ENCODE measurements around the gene YPEL1. TPM values are rescaled to one million over a fixed set of nuclear protein-coding genes. Genes with fewer than 3 reads are reported as not detected.
"Not testable (repeated sequence)": the region's sequence is repeated elsewhere in the genome, so short reads cannot be mapped to it uniquely, and the experiment has no call there.

The YPEL1 gene
- polyA plus RNA-seq, 2 donors: 0.96 to 1.3 TPM

GRCh38 chr22:21697021-21697771, 38.4 kb downstream of the YPEL1 start:
- 92 to 93% methylated on average over 16 of the region's 16 CpGs for WGBS, 2 donors
- peaks cover 24 to 48% of the 10 kb centered on the region in 2 donors for H3K36me3 ChIP-seq (ENCODE audit: control insufficient read depth in 2 of 2, insufficient read depth in 2 of 2, low read length in 1 of 2)
- H3K27ac ChIP-seq (ENCODE audit: low read depth in 2 of 2, low read length in 1 of 2): peak overlapping the region; percentile 32 to 34
- no peaks in the 10 kb centered on the region for H3K27me3 ChIP-seq (ENCODE audit: control insufficient read depth in 1 of 2, insufficient read depth in 2 of 2, low read length in 2 of 2)
- no peak overlapping the region for H3K4me3 ChIP-seq (ENCODE audit: low read depth in 1 of 2, low read length in 2 of 2)
- H3K4me1 ChIP-seq (ENCODE audit: control insufficient read depth in 2 of 2, insufficient read depth in 2 of 2, low read length in 1 of 2): no peaks in the 10 kb centered on the region
- no peaks in the 10 kb centered on the region for H3K9me3 ChIP-seq (ENCODE audit: control insufficient read depth in 2 of 2, insufficient read depth in 1 of 2, low read depth in 1 of 2, low read length in 1 of 2)

- H3K4me1 ChIP-seq (ENCODE audit: control insufficient read depth in 2 of 2, insufficient read depth in 2 of 2, low read length in 1 of 2): no peaks in the 10 kb centered on the region
- no peak overlapping the region for H3K27ac ChIP-seq (ENCODE audit: low read depth in 2 of 2, low read length in 1 of 2)
- no peaks in the 10 kb centered on the region for H3K27me3 ChIP-seq (ENCODE audit: control insufficient read depth in 1 of 2, insufficient read depth in 2 of 2, low read length in 2 of 2)
- WGBS, 2 donors: 93 to 94% methylated on average over 6 of the region's 6 CpGs
- H3K9me3 ChIP-seq (ENCODE audit: control insufficient read depth in 2 of 2, insufficient read depth in 1 of 2, low read depth in 1 of 2, low read length in 1 of 2): no peaks in the 10 kb centered on the region
- H3K36me3 ChIP-seq (ENCODE audit: control insufficient read depth in 2 of 2, insufficient read depth in 2 of 2, low read length in 1 of 2): peaks cover 27 to 52% of the 10 kb centered on the region in 2 donors
- no peak overlapping the region for H3K4me3 ChIP-seq (ENCODE audit: low read depth in 1 of 2, low read length in 2 of 2)
Observed at GRCh38 chr22:21696115-21696514, 39.5 kb downstream of the YPEL1 start.

- no peaks in the 10 kb centered on the region for H3K9me3 ChIP-seq (ENCODE audit: control insufficient read depth in 2 of 2, insufficient read depth in 1 of 2, low read depth in 1 of 2, low read length in 1 of 2)
- H3K36me3 ChIP-seq (ENCODE audit: control insufficient read depth in 2 of 2, insufficient read depth in 2 of 2, low read length in 1 of 2): peaks cover 27 to 52% of the 10 kb centered on the region in 2 donors
- no peak overlapping the region for H3K27ac ChIP-seq (ENCODE audit: low read depth in 2 of 2, low read length in 1 of 2)
- no peak overlapping the region for H3K4me3 ChIP-seq (ENCODE audit: low read depth in 1 of 2, low read length in 2 of 2)
- H3K4me1 ChIP-seq (ENCODE audit: control insufficient read depth in 2 of 2, insufficient read depth in 2 of 2, low read length in 1 of 2): no peaks in the 10 kb centered on the region
- H3K27me3 ChIP-seq (ENCODE audit: control insufficient read depth in 1 of 2, insufficient read depth in 2 of 2, low read length in 2 of 2): no peaks in the 10 kb centered on the region
- WGBS, 2 donors: 83 to 94% methylated on average over 6 of the region's 6 CpGs
Observed at GRCh38 chr22:21695430-21696085, 40.0 kb downstream of the YPEL1 start.

GRCh38 chr22:21694795-21695429, 40.7 kb downstream of the YPEL1 start:
- peaks cover 27 to 55% of the 10 kb centered on the region in 2 donors for H3K36me3 ChIP-seq (ENCODE audit: control insufficient read depth in 2 of 2, insufficient read depth in 2 of 2, low read length in 1 of 2)
- H3K27ac ChIP-seq (ENCODE audit: low read depth in 2 of 2, low read length in 1 of 2): no peak overlapping the region
- no peak overlapping the region for H3K4me3 ChIP-seq (ENCODE audit: low read depth in 1 of 2, low read length in 2 of 2)
- H3K27me3 ChIP-seq (ENCODE audit: control insufficient read depth in 1 of 2, insufficient read depth in 2 of 2, low read length in 2 of 2): no peaks in the 10 kb centered on the region
- H3K9me3 ChIP-seq (ENCODE audit: control insufficient read depth in 2 of 2, insufficient read depth in 1 of 2, low read depth in 1 of 2, low read length in 1 of 2): no peaks in the 10 kb centered on the region
- 81 to 86% methylated on average over 20 of the region's 20 CpGs for WGBS, 2 donors
- no peaks in the 10 kb centered on the region for H3K4me1 ChIP-seq (ENCODE audit: control insufficient read depth in 2 of 2, insufficient read depth in 2 of 2, low read length in 1 of 2)

- 86 to 88% methylated on average over 14 of the region's 14 CpGs for WGBS, 2 donors
- no peaks in the 10 kb centered on the region for H3K27me3 ChIP-seq (ENCODE audit: control insufficient read depth in 1 of 2, insufficient read depth in 2 of 2, low read length in 2 of 2)
- H3K9me3 ChIP-seq (ENCODE audit: control insufficient read depth in 2 of 2, insufficient read depth in 1 of 2, low read depth in 1 of 2, low read length in 1 of 2): no peaks in the 10 kb centered on the region
- H3K4me1 ChIP-seq (ENCODE audit: control insufficient read depth in 2 of 2, insufficient read depth in 2 of 2, low read length in 1 of 2): no peaks in the 10 kb centered on the region
- H3K36me3 ChIP-seq (ENCODE audit: control insufficient read depth in 2 of 2, insufficient read depth in 2 of 2, low read length in 1 of 2): peaks cover 27 to 56% of the 10 kb centered on the region in 2 donors
- H3K4me3 ChIP-seq (ENCODE audit: low read depth in 1 of 2, low read length in 2 of 2): no peak overlapping the region
- H3K27ac ChIP-seq (ENCODE audit: low read depth in 2 of 2, low read length in 1 of 2): no peak overlapping the region
Observed at GRCh38 chr22:21694394-21694793, 41.2 kb downstream of the YPEL1 start.

- no peaks in the 10 kb centered on the region for H3K9me3 ChIP-seq (ENCODE audit: control insufficient read depth in 2 of 2, insufficient read depth in 1 of 2, low read depth in 1 of 2, low read length in 1 of 2)
- no peak overlapping the region for H3K4me3 ChIP-seq (ENCODE audit: low read depth in 1 of 2, low read length in 2 of 2)
- no peak overlapping the region for H3K27ac ChIP-seq (ENCODE audit: low read depth in 2 of 2, low read length in 1 of 2)
- WGBS, 2 donors: 94 to 95% methylated on average over 13 of the region's 13 CpGs
- no peaks in the 10 kb centered on the region for H3K27me3 ChIP-seq (ENCODE audit: control insufficient read depth in 1 of 2, insufficient read depth in 2 of 2, low read length in 2 of 2)
- peaks cover 27 to 57% of the 10 kb centered on the region in 2 donors for H3K36me3 ChIP-seq (ENCODE audit: control insufficient read depth in 2 of 2, insufficient read depth in 2 of 2, low read length in 1 of 2)
- no peaks in the 10 kb centered on the region for H3K4me1 ChIP-seq (ENCODE audit: control insufficient read depth in 2 of 2, insufficient read depth in 2 of 2, low read length in 1 of 2)
Observed at GRCh38 chr22:21693999-21694341, 41.6 kb downstream of the YPEL1 start.

GRCh38 chr22:21693333-21693998, 42.1 kb downstream of the YPEL1 start:
- Histone ChIP-seq H3K4me1 (ENCODE audit: control insufficient read depth in 2 of 2, insufficient read depth in 2 of 2, low read length in 1 of 2) (no peaks in the 10 kb centered on the region), H3K9me3 (ENCODE audit: control insufficient read depth in 2 of 2, insufficient read depth in 1 of 2, low read depth in 1 of 2, low read length in 1 of 2) (no peaks in the 10 kb centered on the region), H3K4me3 (ENCODE audit: low read depth in 1 of 2, low read length in 2 of 2) (no peak overlapping the region), H3K27me3 (ENCODE audit: control insufficient read depth in 1 of 2, insufficient read depth in 2 of 2, low read length in 2 of 2) (no peaks in the 10 kb centered on the region), H3K27ac (ENCODE audit: low read depth in 2 of 2, low read length in 1 of 2) (no peak overlapping the region), H3K36me3 (ENCODE audit: control insufficient read depth in 2 of 2, insufficient read depth in 2 of 2, low read length in 1 of 2) (peaks cover 27 to 60% of the 10 kb centered on the region in 2 donors)
- WGBS, 2 donors: 88 to 90% methylated on average over 14 of the region's 14 CpGs

- H3K9me3 ChIP-seq (ENCODE audit: control insufficient read depth in 2 of 2, insufficient read depth in 1 of 2, low read depth in 1 of 2, low read length in 1 of 2); H3K4me3 ChIP-seq (ENCODE audit: low read depth in 1 of 2, low read length in 2 of 2); H3K27ac ChIP-seq (ENCODE audit: low read depth in 2 of 2, low read length in 1 of 2); H3K27me3 ChIP-seq (ENCODE audit: control insufficient read depth in 1 of 2, insufficient read depth in 2 of 2, low read length in 2 of 2); H3K4me1 ChIP-seq (ENCODE audit: control insufficient read depth in 2 of 2, insufficient read depth in 2 of 2, low read length in 1 of 2): not testable (repeated sequence)
- WGBS, 2 donors: 89 to 96% methylated on average over 9 of the region's 9 CpGs
- peaks cover 31 to 66% of the 10 kb centered on the region in 2 donors for H3K36me3 ChIP-seq (ENCODE audit: control insufficient read depth in 2 of 2, insufficient read depth in 2 of 2, low read length in 1 of 2)
Observed at GRCh38 chr22:21692856-21693255, 42.7 kb downstream of the YPEL1 start.

- Histone ChIP-seq H3K4me1 (ENCODE audit: control insufficient read depth in 2 of 2, insufficient read depth in 2 of 2, low read length in 1 of 2) (no peaks in the 10 kb centered on the region), H3K36me3 (ENCODE audit: control insufficient read depth in 2 of 2, insufficient read depth in 2 of 2, low read length in 1 of 2) (peaks cover 32 to 68% of the 10 kb centered on the region in 2 donors), H3K27ac (ENCODE audit: low read depth in 2 of 2, low read length in 1 of 2) (no peak overlapping the region), H3K27me3 (ENCODE audit: control insufficient read depth in 1 of 2, insufficient read depth in 2 of 2, low read length in 2 of 2) (no peaks in the 10 kb centered on the region), H3K9me3 (ENCODE audit: control insufficient read depth in 2 of 2, insufficient read depth in 1 of 2, low read depth in 1 of 2, low read length in 1 of 2) (no peaks in the 10 kb centered on the region), H3K4me3 (ENCODE audit: low read depth in 1 of 2, low read length in 2 of 2) (no peak overlapping the region)
- WGBS, 2 donors: 80 to 85% methylated on average over 14 to 16 of the region's 16 CpGs
Observed at GRCh38 chr22:21691816-21692215, 43.8 kb downstream of the YPEL1 start.
